ENCODE data around the gene CYREN.

DNA sequence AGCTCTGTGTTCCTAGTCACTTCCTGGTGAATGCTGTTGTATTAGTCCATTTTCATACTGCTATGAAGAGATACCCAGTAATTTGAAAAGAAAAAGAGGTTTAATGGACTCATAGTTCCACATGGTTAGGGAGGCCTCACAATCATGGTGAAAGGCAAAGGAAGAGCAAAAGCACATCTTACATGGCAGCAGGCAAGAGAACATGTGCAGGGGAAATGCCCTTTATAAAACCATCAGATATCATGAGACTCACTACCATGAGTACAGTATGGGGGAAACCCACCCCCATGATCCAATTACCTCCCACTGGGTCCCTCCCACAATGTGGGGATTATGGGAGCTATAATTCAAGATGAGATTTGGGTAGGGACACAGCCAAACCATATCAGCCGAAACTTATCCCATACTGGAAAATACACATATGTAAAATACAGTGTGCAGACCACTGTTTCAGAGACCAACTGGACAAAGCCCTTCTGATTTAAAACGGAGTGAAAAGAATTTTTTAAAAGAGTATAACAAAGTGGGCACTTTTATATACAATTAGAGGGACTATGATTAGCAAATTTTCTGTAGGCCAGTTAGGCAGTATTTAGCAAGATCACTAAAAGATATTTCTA lies 8.0 kb downstream of the CYREN start:
- TF ChIP-seq, protein P1, sequence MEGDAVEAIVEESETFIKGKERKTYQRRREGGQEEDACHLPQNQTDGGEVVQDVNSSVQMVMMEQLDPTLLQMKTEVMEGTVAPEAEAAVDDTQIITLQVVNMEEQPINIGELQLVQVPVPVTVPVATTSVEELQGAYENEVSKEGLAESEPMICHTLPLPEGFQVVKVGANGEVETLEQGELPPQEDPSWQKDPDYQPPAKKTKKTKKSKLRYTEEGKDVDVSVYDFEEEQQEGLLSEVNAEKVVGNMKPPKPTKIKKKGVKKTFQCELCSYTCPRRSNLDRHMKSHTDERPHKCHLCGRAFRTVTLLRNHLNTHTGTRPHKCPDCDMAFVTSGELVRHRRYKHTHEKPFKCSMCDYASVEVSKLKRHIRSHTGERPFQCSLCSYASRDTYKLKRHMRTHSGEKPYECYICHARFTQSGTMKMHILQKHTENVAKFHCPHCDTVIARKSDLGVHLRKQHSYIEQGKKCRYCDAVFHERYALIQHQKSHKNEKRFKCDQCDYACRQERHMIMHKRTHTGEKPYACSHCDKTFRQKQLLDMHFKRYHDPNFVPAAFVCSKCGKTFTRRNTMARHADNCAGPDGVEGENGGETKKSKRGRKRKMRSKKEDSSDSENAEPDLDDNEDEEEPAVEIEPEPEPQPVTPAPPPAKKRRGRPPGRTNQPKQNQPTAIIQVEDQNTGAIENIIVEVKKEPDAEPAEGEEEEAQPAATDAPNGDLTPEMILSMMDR (IDR thresholded peaks at IDR 0.05; ENCODE audit: insufficient read depth, low read length, poor library complexity, severe bottlenecking), result no peak
- TF ChIP-seq EZH2phosphoT487 (conservative IDR thresholded peaks at IDR 0.05; ENCODE audit: low read length), result no peak
